ENCODE measurements around the gene CTNNAL1. TPM values are rescaled to one million over a fixed set of nuclear protein-coding genes. Genes with fewer than 3 reads are reported as not detected.

The CTNNAL1 gene
- total RNA-seq, 1 donor from 2014 or later: 61.9 TPM

DNA sequence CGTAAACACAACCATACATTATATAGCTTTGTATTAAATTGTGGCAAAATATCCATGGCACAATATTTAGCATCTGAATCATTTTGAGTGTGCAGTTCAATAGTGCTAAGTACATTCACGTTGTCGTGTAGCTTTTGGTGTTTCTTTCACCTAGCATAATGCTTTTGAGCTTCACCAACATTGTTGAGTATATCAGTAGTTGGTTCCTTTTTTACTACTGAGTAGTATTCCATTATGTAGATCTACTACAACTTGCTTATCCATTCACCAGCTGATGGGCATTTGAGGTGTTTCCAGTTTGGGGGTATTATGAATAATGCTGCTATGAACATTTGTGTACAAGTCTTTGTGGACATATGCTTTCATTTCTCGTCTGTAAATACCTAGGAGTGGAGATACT, 27.3 kb upstream of the CTNNAL1 start:
- no peak overlapping the region for H3K27ac Mint-ChIP-seq (ENCODE audit: unreplicated experiment)
- peaks cover 2% of the 10 kb centered on the region for H3K9me3 Mint-ChIP-seq
- H3K36me3 Mint-ChIP-seq (ENCODE audit: low read depth): peaks cover 33% of the 10 kb centered on the region
- DNase-seq (ENCODE audit: low read depth, low spot score): no peak
- TF ChIP-seq, protein P1, sequence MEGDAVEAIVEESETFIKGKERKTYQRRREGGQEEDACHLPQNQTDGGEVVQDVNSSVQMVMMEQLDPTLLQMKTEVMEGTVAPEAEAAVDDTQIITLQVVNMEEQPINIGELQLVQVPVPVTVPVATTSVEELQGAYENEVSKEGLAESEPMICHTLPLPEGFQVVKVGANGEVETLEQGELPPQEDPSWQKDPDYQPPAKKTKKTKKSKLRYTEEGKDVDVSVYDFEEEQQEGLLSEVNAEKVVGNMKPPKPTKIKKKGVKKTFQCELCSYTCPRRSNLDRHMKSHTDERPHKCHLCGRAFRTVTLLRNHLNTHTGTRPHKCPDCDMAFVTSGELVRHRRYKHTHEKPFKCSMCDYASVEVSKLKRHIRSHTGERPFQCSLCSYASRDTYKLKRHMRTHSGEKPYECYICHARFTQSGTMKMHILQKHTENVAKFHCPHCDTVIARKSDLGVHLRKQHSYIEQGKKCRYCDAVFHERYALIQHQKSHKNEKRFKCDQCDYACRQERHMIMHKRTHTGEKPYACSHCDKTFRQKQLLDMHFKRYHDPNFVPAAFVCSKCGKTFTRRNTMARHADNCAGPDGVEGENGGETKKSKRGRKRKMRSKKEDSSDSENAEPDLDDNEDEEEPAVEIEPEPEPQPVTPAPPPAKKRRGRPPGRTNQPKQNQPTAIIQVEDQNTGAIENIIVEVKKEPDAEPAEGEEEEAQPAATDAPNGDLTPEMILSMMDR (conservative IDR thresholded peaks at IDR 0.05): no peak
- H3K4me1 Mint-ChIP-seq: no peaks in the 10 kb centered on the region
- H3K27me3 Mint-ChIP-seq (ENCODE audit: low read depth): no peaks in the 10 kb centered on the region
- no peak overlapping the region for H3K4me3 Mint-ChIP-seq

DNA sequence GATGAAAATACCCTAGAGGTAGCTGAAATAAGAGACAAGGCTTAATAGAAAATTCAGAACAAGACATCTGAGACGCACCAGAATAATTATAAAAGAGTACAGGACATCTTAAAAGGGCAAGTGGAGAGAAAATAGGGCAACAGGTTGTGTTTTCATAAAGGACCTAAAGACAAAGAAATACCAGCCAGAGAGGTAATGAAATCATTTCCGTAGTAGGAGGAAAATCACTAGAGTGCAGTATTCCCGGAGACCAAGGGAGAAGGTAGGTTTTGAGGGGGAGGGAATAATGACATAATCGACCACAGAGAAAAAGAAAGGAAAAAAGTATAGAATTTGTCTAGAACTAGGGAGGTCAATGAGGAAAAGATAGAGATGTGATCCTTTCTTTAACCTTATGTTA, 26.2 kb upstream of the CTNNAL1 start:
- no peak for DNase-seq (ENCODE audit: low read depth, low spot score)
- H3K27ac Mint-ChIP-seq (ENCODE audit: unreplicated experiment): no peak overlapping the region
- H3K9me3 Mint-ChIP-seq: peaks cover 2% of the 10 kb centered on the region
- no peak overlapping the region for H3K4me3 Mint-ChIP-seq
- TF ChIP-seq, protein P1 (conservative IDR thresholded peaks at IDR 0.05): no peak
- no peaks in the 10 kb centered on the region for H3K4me1 Mint-ChIP-seq
- H3K27me3 Mint-ChIP-seq (ENCODE audit: low read depth): no peaks in the 10 kb centered on the region
- peaks cover 29% of the 10 kb centered on the region for H3K36me3 Mint-ChIP-seq (ENCODE audit: low read depth)

DNA sequence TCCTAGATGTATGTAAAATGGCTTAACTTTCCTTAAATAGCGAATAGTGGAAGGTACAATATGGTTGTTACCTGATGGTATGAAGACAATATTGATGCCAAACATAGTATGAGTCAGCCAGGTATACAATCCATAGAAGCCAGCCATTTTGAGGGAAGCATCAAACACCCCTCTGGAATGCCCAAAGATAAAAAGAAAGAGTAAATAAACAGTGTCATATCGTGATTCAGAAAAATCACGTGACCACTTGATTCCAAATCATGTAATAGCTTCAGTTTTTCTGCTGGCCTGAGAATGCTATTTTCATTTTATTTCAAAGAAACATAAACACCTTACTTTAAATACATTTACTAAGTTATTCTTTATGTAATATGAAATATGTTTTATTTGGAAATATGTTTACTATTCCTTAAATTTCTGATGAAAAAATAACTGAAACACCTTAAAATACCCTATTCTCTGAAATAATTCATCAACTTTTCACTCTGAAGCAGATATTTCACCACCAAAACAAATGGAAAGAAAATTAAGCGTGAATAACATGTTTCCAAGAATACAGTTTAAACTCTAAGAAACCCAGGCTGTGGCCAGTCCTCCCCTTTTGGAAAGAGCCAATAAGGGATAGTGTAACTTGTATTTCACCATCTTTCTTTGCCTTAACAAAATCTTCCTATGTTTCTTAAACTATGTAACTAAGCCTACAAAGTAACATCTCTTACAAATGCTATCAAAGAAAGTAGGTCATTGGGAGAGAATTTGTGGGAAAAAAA, 24.8 kb upstream of the CTNNAL1 start:
- H3K36me3 Mint-ChIP-seq (ENCODE audit: low read depth): peaks cover 22% of the 10 kb centered on the region
- H3K4me1 Mint-ChIP-seq: no peaks in the 10 kb centered on the region
- H3K4me3 Mint-ChIP-seq: no peak overlapping the region
- no peak overlapping the region for H3K27ac Mint-ChIP-seq (ENCODE audit: unreplicated experiment)
- no peak for DNase-seq (ENCODE audit: low read depth, low spot score)
- H3K27me3 Mint-ChIP-seq (ENCODE audit: low read depth): no peaks in the 10 kb centered on the region
- TF ChIP-seq, protein P1 (conservative IDR thresholded peaks at IDR 0.05): no peak
- peaks cover 1% of the 10 kb centered on the region for H3K9me3 Mint-ChIP-seq

DNA sequence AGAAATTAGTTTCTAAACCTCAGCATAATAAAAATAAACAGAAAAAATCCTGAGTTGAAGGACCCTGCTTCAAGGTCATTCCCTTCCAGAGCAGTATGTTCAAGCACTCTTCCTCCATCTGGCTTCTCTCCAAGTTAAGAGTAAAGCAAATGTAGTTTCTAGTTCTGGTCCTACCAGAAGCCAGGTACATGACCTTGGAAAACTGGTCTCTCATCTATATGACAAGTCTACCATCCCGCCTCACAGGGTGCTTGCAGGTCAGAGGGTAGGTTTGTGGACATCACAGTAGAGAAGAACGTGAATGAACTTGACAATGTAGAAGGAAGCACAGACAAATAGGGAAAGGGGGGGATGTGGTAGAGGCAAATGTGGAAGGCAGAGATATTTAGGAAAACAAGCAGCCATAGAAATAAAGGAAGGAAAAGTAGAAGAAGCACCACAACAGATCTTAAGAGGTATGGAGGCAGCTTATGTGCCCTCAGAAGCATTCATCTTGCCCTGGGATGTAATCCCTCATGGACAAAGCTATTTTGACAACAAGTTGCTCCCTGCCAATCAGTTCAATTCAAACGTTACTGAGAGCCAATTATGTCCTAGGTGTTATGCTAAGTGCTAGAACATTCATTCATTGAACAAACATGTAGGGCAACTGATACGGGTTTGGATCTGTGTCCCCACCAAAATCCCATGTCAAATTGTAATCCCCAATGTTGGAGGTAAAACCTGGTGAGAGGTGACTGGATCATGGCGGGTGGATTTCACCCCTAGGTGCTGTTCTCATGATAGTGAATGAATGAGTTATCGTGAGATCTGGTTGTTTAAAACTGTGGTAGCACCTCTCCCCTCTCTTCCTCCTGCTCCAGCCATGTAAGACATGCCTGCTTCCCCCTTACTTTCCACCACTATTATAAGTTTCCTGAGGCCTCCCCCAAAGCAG, 23.7 kb upstream of the CTNNAL1 start:
- Mint-ChIP-seq H3K4me1 (no peaks in the 10 kb centered on the region), H3K36me3 (ENCODE audit: low read depth) (peaks cover 20% of the 10 kb centered on the region), H3K27me3 (ENCODE audit: low read depth) (no peaks in the 10 kb centered on the region), H3K27ac (ENCODE audit: unreplicated experiment) (no peak overlapping the region), H3K4me3 (no peak overlapping the region), H3K9me3 (no peaks in the 10 kb centered on the region)
- TF ChIP-seq, protein P1 (conservative IDR thresholded peaks at IDR 0.05): no peak
- DNase-seq (ENCODE audit: low read depth, low spot score): no peak

DNA sequence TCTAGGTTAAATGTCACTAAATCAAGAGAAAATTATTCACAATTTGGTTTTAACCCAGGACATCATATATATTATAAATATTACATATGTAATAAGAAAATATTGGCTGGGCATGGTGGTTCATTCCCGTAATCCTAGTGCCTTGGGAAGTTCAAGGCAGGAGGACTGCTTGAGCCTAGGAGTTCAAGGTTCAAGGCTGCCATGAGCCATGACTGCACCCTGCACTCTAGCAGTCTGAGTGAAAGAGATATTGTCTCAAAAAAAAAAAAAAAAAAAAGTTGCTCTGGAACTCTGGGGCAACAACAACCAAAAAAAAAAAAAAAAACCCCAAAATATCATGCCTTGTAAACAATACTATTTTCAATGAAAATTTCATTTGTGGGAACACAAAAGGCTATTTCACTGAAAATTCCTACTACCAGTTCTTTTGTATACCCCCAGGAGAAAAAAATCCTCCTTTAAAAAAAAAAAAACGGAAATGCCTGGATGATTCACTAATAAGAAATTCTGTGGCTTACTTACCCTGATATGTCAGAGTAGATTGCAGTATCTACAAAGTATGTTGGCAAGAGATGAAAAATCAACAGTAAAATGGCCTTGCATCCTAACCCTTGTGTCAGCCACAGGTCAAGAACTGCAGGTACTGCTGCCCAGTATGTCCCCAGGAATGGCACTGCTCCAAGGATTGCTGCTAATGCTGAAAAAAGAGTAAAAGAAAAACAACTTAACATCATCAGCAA, 22.6 kb upstream of the CTNNAL1 start:
- DNase-seq (ENCODE audit: low read depth, low spot score): no peak
- Mint-ChIP-seq H3K27ac (ENCODE audit: unreplicated experiment) (no peak overlapping the region), H3K4me3 (no peak overlapping the region), H3K27me3 (ENCODE audit: low read depth) (no peaks in the 10 kb centered on the region), H3K4me1 (no peaks in the 10 kb centered on the region), H3K36me3 (ENCODE audit: low read depth) (peaks cover 19% of the 10 kb centered on the region), H3K9me3 (no peaks in the 10 kb centered on the region)
- TF ChIP-seq, protein P1 (conservative IDR thresholded peaks at IDR 0.05): no peak

Measured in neural crest cell (in vitro differentiated cells).